HEK293 (cell line): ENCODE measurements around the gene EXOSC7.

Source experiments
- CTCF ChIA-PET: fragments of 350-600 bp; formaldehyde crosslinking; extraction: SDS; loops from one replicate; lab custom pipeline; 2021; ENCODE audit warnings: antibody characterized with exemption; lab: Yijun Ruan, JAX
- POLR2A ChIA-PET: fragments of 300-600 bp; formaldehyde crosslinking; extraction: SDS; loops from one replicate; lab custom pipeline; 2020; ENCODE audit warnings: antibody characterized with exemption, inconsistent platforms; lab: Yijun Ruan, JAX
- H3K27ac ChIP-seq: fragments of 200-500 bp; sonication (Bioruptor generic); 2 replicates; pipeline ENCODE4 v1.5.1; 2014; ENCODE audit warnings: low read depth, low read length, control low read depth, inconsistent platforms; ENCODE audit errors: extremely low read depth
- H3K36me3 ChIP-seq, 2 experiments: fragments of 200-500 bp in 1 of 2; sonication (Bioruptor generic) in 1 of 2; 1 replicate in 1 of 2; 2 replicates in 1 of 2; pipeline ENCODE4 v1.5.1; 2014 to 2017; ENCODE audit warnings: inconsistent platforms in 2 of 2, low read length in 2 of 2; ENCODE audit not compliant: control insufficient read depth in 2 of 2, insufficient read depth in 1 of 2
- H3K4me1 ChIP-seq: fragments of 200-500 bp; sonication (Bioruptor generic); 2 replicates; pipeline ENCODE4 v1.5.1; 2014; ENCODE audit warnings: mild to moderate bottlenecking, low read length, inconsistent platforms; ENCODE audit not compliant: control insufficient read depth, insufficient read depth
- H3K4me3 ChIP-seq: 2 replicates; pipeline ENCODE4 v1.5.1; 2011; ENCODE audit warnings: low read depth, mild to moderate bottlenecking, control low read depth, low read length, moderate library complexity
- H3K9me3 ChIP-seq: fragments of 200-500 bp; sonication (Bioruptor generic); 2 replicates; pipeline ENCODE4 v1.5.1; 2014; ENCODE audit warnings: low read depth, low read length, inconsistent platforms; ENCODE audit not compliant: control insufficient read depth, insufficient read depth
- BCL11A ChIP-seq: fragments of 450-650 bp; formaldehyde crosslinking; IDR thresholded peaks from 2 replicates; pipeline ENCODE4 v1.5.1; 2016; ENCODE audit warnings: low read depth, missing biosample characterization, missing genetic modification characterization
- ELK4 ChIP-seq: IDR thresholded peaks from 2 replicates; pipeline ENCODE4 v1.6.1; 2011; ENCODE audit warnings: mild to moderate bottlenecking, low read depth, low read length, borderline replicate concordance
- GLI4 ChIP-seq: fragments of 450-650 bp; formaldehyde crosslinking; IDR thresholded peaks from 2 replicates; pipeline ENCODE4 v1.5.1; 2016; ENCODE audit warnings: missing biosample characterization, missing genetic modification characterization
- KLF8 ChIP-seq: fragments of 450-650 bp; formaldehyde crosslinking; IDR thresholded peaks from 2 replicates; pipeline ENCODE4 v1.5.1; 2016; ENCODE audit warnings: missing biosample characterization, missing genetic modification characterization
- SCRT2 ChIP-seq: fragments of 450-650 bp; formaldehyde crosslinking; IDR thresholded peaks from 2 replicates; pipeline ENCODE4 v1.5.1; 2016; ENCODE audit warnings: missing biosample characterization, missing genetic modification characterization
- SP3 ChIP-seq: fragments of 450-650 bp; formaldehyde crosslinking; IDR thresholded peaks from 2 replicates; pipeline ENCODE4 v1.5.1; 2016; ENCODE audit warnings: missing biosample characterization, missing genetic modification characterization
- ZBTB11 ChIP-seq: fragments of 450-650 bp; formaldehyde crosslinking; conservative IDR thresholded peaks from 2 replicates; pipeline ENCODE4 v1.5.1; 2016; ENCODE audit warnings: low read depth, missing biosample characterization, missing genetic modification characterization
- ZBTB49 ChIP-seq: fragments of 450-650 bp; formaldehyde crosslinking; IDR thresholded peaks from 2 replicates; pipeline ENCODE4 v1.5.1; 2016; ENCODE audit warnings: missing biosample characterization, missing genetic modification characterization, low read depth
- ZEB2 ChIP-seq: fragments of 450-650 bp; formaldehyde crosslinking; IDR thresholded peaks from 2 replicates; pipeline ENCODE4 v1.5.1; 2016; ENCODE audit warnings: missing biosample characterization, missing genetic modification characterization
- ZIC2 ChIP-seq: fragments of 450-650 bp; formaldehyde crosslinking; IDR thresholded peaks from 2 replicates; pipeline ENCODE4 v1.5.1; 2016; ENCODE audit warnings: missing biosample characterization, missing genetic modification characterization
- ZNF138 ChIP-seq: fragments of 450-650 bp; formaldehyde crosslinking; IDR thresholded peaks from 2 replicates; pipeline ENCODE4 v1.5.1; 2016; ENCODE audit warnings: missing biosample characterization, missing genetic modification characterization, borderline replicate concordance
- ZNF2 ChIP-seq: fragments of 450-650 bp; formaldehyde crosslinking; IDR thresholded peaks from 2 replicates; pipeline ENCODE4 v1.5.1; 2016; ENCODE audit warnings: missing biosample characterization, missing genetic modification characterization
- ZNF214 ChIP-seq: fragments of 450-650 bp; formaldehyde crosslinking; IDR thresholded peaks from 2 replicates; pipeline ENCODE4 v1.5.1; 2017; ENCODE audit warnings: missing biosample characterization, mild to moderate bottlenecking, missing genetic modification characterization, borderline replicate concordance
- ZNF223 ChIP-seq: fragments of 450-650 bp; formaldehyde crosslinking; IDR thresholded peaks from 2 replicates; pipeline ENCODE4 v1.5.1; 2016; ENCODE audit warnings: missing biosample characterization, missing genetic modification characterization
- ZNF404 ChIP-seq: fragments of 450-650 bp; formaldehyde crosslinking; IDR thresholded peaks from 2 replicates; pipeline ENCODE4 v1.5.1; 2017; ENCODE audit warnings: missing biosample characterization, missing genetic modification characterization
- ZNF416 ChIP-seq: fragments of 450-650 bp; formaldehyde crosslinking; IDR thresholded peaks from 2 replicates; pipeline ENCODE4 v1.5.1; 2016; ENCODE audit warnings: missing biosample characterization, missing genetic modification characterization
- ZNF514 ChIP-seq: fragments of 450-650 bp; formaldehyde crosslinking; IDR thresholded peaks from 2 replicates; pipeline ENCODE4 v1.5.1; 2016; ENCODE audit warnings: missing biosample characterization, missing genetic modification characterization
- ZNF549 ChIP-seq: fragments of 450-650 bp; IDR thresholded peaks from 2 replicates; pipeline ENCODE4 v1.5.1; 2018; ENCODE audit warnings: missing biosample characterization, missing genetic modification characterization, mild to moderate bottlenecking, inconsistent platforms, moderate library complexity
- ZNF596 ChIP-seq: fragments of 450-650 bp; IDR thresholded peaks from 2 replicates; pipeline ENCODE4 v1.5.0; 2018; ENCODE audit warnings: missing biosample characterization, mild to moderate bottlenecking, missing genetic modification characterization, moderate library complexity
- ZNF623 ChIP-seq: fragments of 450-650 bp; formaldehyde crosslinking; IDR thresholded peaks from 2 replicates; pipeline ENCODE4 v1.5.1; 2016; ENCODE audit warnings: missing biosample characterization, missing genetic modification characterization
- ZNF629 ChIP-seq: fragments of 450-650 bp; formaldehyde crosslinking; IDR thresholded peaks from 2 replicates; pipeline ENCODE4 v1.5.1; 2017; ENCODE audit warnings: missing biosample characterization, missing genetic modification characterization
- ZNF670 ChIP-seq: fragments of 450-650 bp; formaldehyde crosslinking; IDR thresholded peaks from 2 replicates; pipeline ENCODE4 v1.5.1; 2016; ENCODE audit warnings: missing biosample characterization, missing genetic modification characterization, low read depth
- ZNF747 ChIP-seq: fragments of 450-650 bp; formaldehyde crosslinking; IDR thresholded peaks from 2 replicates; pipeline ENCODE4 v1.5.1; 2016; ENCODE audit warnings: missing biosample characterization, missing genetic modification characterization
- ZSCAN23 ChIP-seq: fragments of 450-650 bp; formaldehyde crosslinking; IDR thresholded peaks from 2 replicates; pipeline ENCODE4 v1.5.1; 2016; ENCODE audit warnings: missing biosample characterization, missing genetic modification characterization
- ZSCAN5A ChIP-seq: fragments of 450-650 bp; formaldehyde crosslinking; IDR thresholded peaks from 2 replicates; pipeline ENCODE4 v1.5.1; 2016; ENCODE audit warnings: missing biosample characterization, missing genetic modification characterization

The EXOSC7 gene

GRCh38 chr3:45031531-45031930 lies 55.5 kb downstream of the EXOSC7 start:
- Histone ChIP-seq H3K36me3 (no peaks in the 10 kb centered on the region), H3K4me1 (no peaks in the 10 kb centered on the region), H3K27ac (no peak overlapping the region), H3K4me3 (no peak overlapping the region), H3K9me3 (no peaks in the 10 kb centered on the region)
- POLR2A ChIA-PET = no interaction called here
- TF ChIP-seq ZNF416 (tag by site-specific recombination) (no peak), ZSCAN5A (no peak), ZNF747 (tag by site-specific recombination) (no peak), ZBTB11 (no peak), ELK4 (no peak), GLI4 (tag by site-specific recombination) (no peak), ZNF514 (tag by site-specific recombination) (no peak), ZNF549 (tag by site-specific recombination) (no peak), KLF8 (tag by site-specific recombination) (no peak), ZNF596 (no peak), ZNF623 (no peak), SP3 (tag by site-specific recombination) (no peak), ZNF223 (no peak), ZNF2 (tag by site-specific recombination) (no peak)
- CTCF ChIA-PET = interaction anchor here (0.6 to 1.1 kb wide), 2 partner anchors 10 to 526 kb away, joined by 3 to 8 read pairs; no protein-coding TSS in a partner anchor

GRCh38 chr3:45032113-45032512 lies 56.1 kb downstream of the EXOSC7 start:
- no peaks in the 10 kb centered on the region for H3K4me1 ChIP-seq
- H3K36me3 ChIP-seq = no peaks in the 10 kb centered on the region
- POLR2A ChIA-PET = no interaction called here
- H3K4me3 ChIP-seq = no peak overlapping the region
- H3K9me3 ChIP-seq = no peaks in the 10 kb centered on the region
- peak; percentile 90 for TF ChIP-seq ZNF623
- no peak for TF ChIP-seq ZNF629 (tag by site-specific recombination)
- TF ChIP-seq SCRT2 (tag by site-specific recombination) = peak; percentile 51
- no peak for TF ChIP-seq BCL11A
- H3K27ac ChIP-seq = no peak overlapping the region
- CTCF ChIA-PET = interaction anchor here (0.7 kb wide), 1 partner anchor 175 kb away, joined by 3 read pairs; no protein-coding TSS in a partner anchor

GRCh38 chr3:45033791-45034190 lies 57.7 kb downstream of the EXOSC7 start:
- Histone ChIP-seq H3K27ac (no peak overlapping the region), H3K9me3 (no peaks in the 10 kb centered on the region), H3K36me3 (no peaks in the 10 kb centered on the region), H3K4me3 (no peak overlapping the region), H3K4me1 (no peaks in the 10 kb centered on the region)
- ChIA-PET POLR2A (no interaction called here), CTCF (interaction anchor here (0.9 to 1.9 kb wide), 3 partner anchors 176 to 622 kb away, joined by 4 to 5 read pairs (median 4); no protein-coding TSS in a partner anchor)
- TF ChIP-seq ZNF670 (tag by site-specific recombination) = no peak
- no peak for TF ChIP-seq ZSCAN23 (tag by site-specific recombination)
- TF ChIP-seq ZEB2 (tag by site-specific recombination) = no peak
- no peak for TF ChIP-seq ZIC2 (tag by site-specific recombination)
- no peak for TF ChIP-seq ZNF2 (tag by site-specific recombination)
- no peak for TF ChIP-seq ZBTB49 (tag by site-specific recombination)
- TF ChIP-seq ZNF404 (tag by site-specific recombination) = no peak
- TF ChIP-seq ZNF214 = no peak
- TF ChIP-seq ZNF138 = no peak
